Measurements from ENCODE around the gene SYT3.

- no peak for TF ChIP-seq CTCF (conservative IDR thresholded peaks at IDR 0.05; ENCODE audit: low read length)
- no peak for TF ChIP-seq EZH2phosphoT487 (IDR thresholded peaks at IDR 0.05; ENCODE audit: borderline replicate concordance, low read depth, low read length)
Measured at GRCh38 chr19:50602496-50602895, 37.2 kb downstream of the SYT3 start.

All from OCI-LY7 (cell line).